HG03432 (cell line): ENCODE measurements around the gene MUC5B.

ENCODE experiments used
- ATAC-seq: cut with Tn5 transposase; IDR thresholded peaks from one replicate; pipeline ENCODE4 v1.9.1; 2021; ENCODE audit warnings: mild to moderate bottlenecking, moderate library complexity; ENCODE audit not compliant: unreplicated experiment

MUC5B gene

GRCh38 chr11:1293619-1294015 lies 70.8 kb downstream of the MUC5B start:
- no peak for ATAC-seq

- ATAC-seq = no peak
Observed at GRCh38 chr11:1295086-1295485, 72.2 kb downstream of the MUC5B start.

GRCh38 chr11:1295591-1295990 lies 72.7 kb downstream of the MUC5B start:
- ATAC-seq = no peak

GRCh38 chr11:1296287-1296686 lies 73.4 kb downstream of the MUC5B start:
- ATAC-seq = no peak

- no peak for ATAC-seq
Observed at GRCh38 chr11:1297011-1297575, 74.2 kb downstream of the MUC5B start.

GRCh38 chr11:1297576-1298473 lies 75.0 kb downstream of the MUC5B start:
- no peak for ATAC-seq

- no peak for ATAC-seq
Observed at GRCh38 chr11:1298695-1299492, 76.0 kb downstream of the MUC5B start.

- no peak for ATAC-seq
Observed at GRCh38 chr11:1299621-1300020, 76.8 kb downstream of the MUC5B start.

- no peak for ATAC-seq
Observed at GRCh38 chr11:1300121-1300520, 77.3 kb downstream of the MUC5B start.

GRCh38 chr11:1300569-1301187 lies 77.8 kb downstream of the MUC5B start:
- ATAC-seq = no peak

- no peak for ATAC-seq
Observed at GRCh38 chr11:1301220-1302000, 78.5 kb downstream of the MUC5B start.

GRCh38 chr11:1302041-1302460 lies 79.2 kb downstream of the MUC5B start:
- ATAC-seq = no peak

- ATAC-seq = no peak
Observed at GRCh38 chr11:1302461-1303125, 79.7 kb downstream of the MUC5B start.

GRCh38 chr11:1303126-1303821 lies 80.4 kb downstream of the MUC5B start:
- ATAC-seq = no peak

GRCh38 chr11:1303973-1304372 lies 81.1 kb downstream of the MUC5B start:
- ATAC-seq = no peak

- ATAC-seq = no peak
Observed at GRCh38 chr11:1304380-1304779, 81.5 kb downstream of the MUC5B start.

- ATAC-seq = no peak
Observed at GRCh38 chr11:1305063-1305495, 82.2 kb downstream of the MUC5B start.

GRCh38 chr11:1305501-1306056 lies 82.7 kb downstream of the MUC5B start:
- ATAC-seq = no peak
